Measurements from ENCODE around the gene PLEKHG1.

PLEKHG1 gene

DNA sequence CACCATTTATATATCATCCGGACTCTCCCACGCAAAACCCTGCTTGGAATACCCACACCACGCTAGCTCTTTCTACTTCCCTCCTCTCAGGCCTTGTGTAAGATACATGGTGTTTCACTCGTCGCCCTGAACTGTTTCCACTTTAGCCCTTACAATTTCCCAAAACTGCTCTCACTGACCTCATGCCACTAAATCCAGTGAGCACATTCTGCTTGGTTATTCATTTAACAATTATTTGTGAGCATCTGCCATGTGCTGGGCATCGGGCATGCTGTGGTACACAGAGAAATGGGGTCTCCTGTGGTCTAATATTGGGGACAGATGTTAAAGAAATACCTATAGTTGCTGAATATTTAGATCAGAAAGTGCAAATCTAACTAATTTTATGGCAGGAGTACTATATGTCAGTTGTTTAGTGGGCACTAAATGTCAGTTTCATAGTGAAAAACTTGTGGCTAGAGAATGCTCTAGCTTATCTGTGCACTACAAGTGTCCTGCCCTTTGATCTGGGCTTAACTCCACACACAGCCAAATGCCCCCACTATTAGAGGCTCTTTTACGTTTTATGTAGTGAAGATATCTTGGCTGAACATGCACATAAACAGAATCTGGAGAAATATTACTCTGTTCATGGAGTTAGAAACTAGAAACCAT lies 41.0 kb downstream of the PLEKHG1 start:
- DNase-seq (ENCODE audit: low read depth) = no peak

DNA sequence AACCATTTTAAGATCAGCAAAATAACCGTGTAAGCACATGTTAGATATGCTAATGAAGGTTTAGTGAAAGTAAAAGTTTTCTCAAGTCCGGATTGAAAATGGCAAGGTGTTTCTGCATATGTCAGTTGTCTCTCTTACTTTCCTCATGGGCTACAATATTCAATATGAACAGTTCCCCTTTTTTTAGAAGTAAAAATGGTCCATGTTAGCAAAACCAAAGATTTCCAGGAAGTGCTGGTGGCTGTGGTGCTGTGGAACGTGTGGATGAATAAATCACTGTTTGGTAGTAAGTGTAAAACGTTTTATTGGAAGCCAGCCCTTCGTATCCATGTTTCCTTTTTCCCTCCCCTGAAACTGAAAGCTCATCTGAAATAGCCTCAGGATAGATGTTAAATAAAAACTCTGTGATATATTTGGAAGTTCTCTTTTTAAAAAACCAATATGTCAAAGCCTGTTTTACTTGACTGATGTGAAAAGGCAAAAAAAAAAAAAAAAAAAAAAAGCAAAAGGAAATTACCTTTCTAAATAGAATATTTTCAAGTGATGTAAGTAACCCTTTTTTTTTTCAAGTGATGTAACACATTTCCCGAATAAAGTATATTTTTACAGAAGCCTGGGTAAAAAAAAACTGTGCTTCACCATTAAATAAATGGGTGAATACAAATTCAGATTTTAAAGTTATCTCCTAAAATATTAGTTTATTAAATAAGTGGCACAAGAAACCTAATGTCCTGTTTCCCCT lies 41.9 kb downstream of the PLEKHG1 start:
- no peak for DNase-seq (ENCODE audit: low read depth)

- DNase-seq (ENCODE audit: low read depth) = no peak
These were observed 46.5 kb downstream of the PLEKHG1 start for GRCh38 chr6:150646228-150646627.

DNA sequence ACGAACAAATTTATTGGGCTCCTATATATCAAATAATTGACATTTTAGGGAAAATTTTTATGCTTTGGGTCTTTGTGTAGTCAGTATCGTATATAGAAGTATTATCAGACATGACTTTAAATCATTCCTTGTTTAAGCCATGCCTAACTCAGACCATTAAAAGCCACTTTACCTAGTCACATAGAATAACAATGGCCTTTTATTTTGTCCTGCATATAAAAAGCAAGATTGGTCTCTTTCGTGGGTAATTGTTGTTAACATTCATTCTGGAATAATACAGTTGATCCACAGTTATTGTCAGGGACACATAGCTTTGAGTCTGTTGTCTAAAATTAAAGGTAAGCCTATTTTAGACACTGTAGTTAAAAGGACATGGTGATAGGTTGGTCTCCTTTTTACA lies 47.4 kb downstream of the PLEKHG1 start:
- no peak for DNase-seq (ENCODE audit: low read depth)

All from activated T-cell treated with anti-CD3 and anti-CD28 coated beads for 1 hour (primary cell).